Measurements from ENCODE around the gene TNNT2. TPM values are rescaled to one million over a fixed set of nuclear protein-coding genes. Genes with fewer than 3 reads are reported as not detected.
A peak's percentile ranks its signal among the peaks of the same experiment; 100 is the strongest.

The TNNT2 gene
- total RNA-seq, 1 donor from 2014 or later, result 13.2 TPM

DNA sequence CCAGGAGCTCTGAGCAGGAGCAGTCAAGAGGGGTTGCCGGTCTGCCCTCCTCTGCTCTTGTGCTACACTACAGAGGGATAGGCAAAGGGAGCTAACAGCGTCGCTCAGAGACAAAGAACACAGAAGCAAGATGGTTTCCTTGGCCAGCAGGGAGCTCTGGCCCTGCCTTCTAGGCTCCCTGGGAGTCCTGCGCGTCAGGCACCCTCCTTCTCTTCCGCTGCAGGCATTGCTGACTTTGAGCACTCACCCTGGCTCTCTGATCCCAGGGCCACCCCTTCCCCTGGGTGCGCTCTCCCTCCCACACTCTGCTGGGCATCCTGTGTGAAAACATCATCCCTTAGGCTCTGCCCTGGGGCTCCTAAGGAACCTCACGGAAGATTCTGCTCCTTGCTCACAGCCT lies 43.6 kb upstream of the TNNT2 start:
- H3K4me2 ChIP-seq, result no peak overlapping the region
- no peaks in the 10 kb centered on the region for H3K79me2 ChIP-seq (ENCODE audit: low read depth)
- no peaks in the 10 kb centered on the region for H3F3A ChIP-seq (ENCODE audit: low read depth)
- peak overlapping the region; percentile 71 for H2AFZ ChIP-seq (replicated peaks)
- peaks cover 12% of the 10 kb centered on the region for H3K4me1 ChIP-seq
- H3K27me3 ChIP-seq, result no peaks in the 10 kb centered on the region
- no peak overlapping the region for H3K27ac ChIP-seq
- TF ChIP-seq, protein P1, sequence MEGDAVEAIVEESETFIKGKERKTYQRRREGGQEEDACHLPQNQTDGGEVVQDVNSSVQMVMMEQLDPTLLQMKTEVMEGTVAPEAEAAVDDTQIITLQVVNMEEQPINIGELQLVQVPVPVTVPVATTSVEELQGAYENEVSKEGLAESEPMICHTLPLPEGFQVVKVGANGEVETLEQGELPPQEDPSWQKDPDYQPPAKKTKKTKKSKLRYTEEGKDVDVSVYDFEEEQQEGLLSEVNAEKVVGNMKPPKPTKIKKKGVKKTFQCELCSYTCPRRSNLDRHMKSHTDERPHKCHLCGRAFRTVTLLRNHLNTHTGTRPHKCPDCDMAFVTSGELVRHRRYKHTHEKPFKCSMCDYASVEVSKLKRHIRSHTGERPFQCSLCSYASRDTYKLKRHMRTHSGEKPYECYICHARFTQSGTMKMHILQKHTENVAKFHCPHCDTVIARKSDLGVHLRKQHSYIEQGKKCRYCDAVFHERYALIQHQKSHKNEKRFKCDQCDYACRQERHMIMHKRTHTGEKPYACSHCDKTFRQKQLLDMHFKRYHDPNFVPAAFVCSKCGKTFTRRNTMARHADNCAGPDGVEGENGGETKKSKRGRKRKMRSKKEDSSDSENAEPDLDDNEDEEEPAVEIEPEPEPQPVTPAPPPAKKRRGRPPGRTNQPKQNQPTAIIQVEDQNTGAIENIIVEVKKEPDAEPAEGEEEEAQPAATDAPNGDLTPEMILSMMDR (IDR thresholded peaks at IDR 0.05), result no peak
- TF ChIP-seq EZH2phosphoT487 (IDR thresholded peaks at IDR 0.05), result no peak
- no peak for TF ChIP-seq EZH2 (IDR thresholded peaks at IDR 0.05)
- Mint-ChIP-seq H3K27ac (peak overlapping the region; percentile 65), H3K4me3 (no peak overlapping the region), H3K36me3 (no peaks in the 10 kb centered on the region), H3K4me1 (peaks cover 37% of the 10 kb centered on the region), H3K9me3 (no peaks in the 10 kb centered on the region), H3K27me3 (ENCODE audit: insufficient read depth, low read depth) (peaks cover 18% of the 10 kb centered on the region)
- H3K9ac ChIP-seq, result no peak overlapping the region
- DNase-seq (ENCODE audit: low spot score), result no peak
- no peak overlapping the region for H3K4me3 ChIP-seq
- H4K20me1 ChIP-seq (ENCODE audit: low read depth), result no peaks in the 10 kb centered on the region
- H3K9me3 ChIP-seq (ENCODE audit: low read depth), result no peaks in the 10 kb centered on the region
- H3K36me3 ChIP-seq, result no peaks in the 10 kb centered on the region

DNA sequence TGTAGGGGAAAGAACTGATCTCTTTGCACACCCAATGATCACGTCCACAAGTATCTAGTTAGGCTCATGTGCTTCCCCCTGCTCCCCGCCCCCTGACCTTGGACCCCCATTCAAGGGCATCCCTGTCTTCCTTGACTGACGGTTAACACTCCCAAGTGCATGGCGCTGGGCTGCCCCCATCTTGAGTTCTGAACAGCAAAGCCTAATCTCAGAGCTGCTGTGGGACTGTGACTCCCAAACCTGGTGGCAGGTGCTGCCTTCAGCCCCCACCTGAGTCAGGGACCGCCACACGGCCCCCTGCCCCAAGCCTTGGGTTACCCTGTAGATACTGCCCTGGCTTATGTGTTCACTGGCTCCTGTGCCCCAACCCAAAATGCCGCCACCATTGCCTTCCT lies 43.1 kb upstream of the TNNT2 start:
- Histone ChIP-seq H3K36me3 (no peaks in the 10 kb centered on the region), H3K4me3 (no peak overlapping the region), H4K20me1 (ENCODE audit: low read depth) (no peaks in the 10 kb centered on the region), H3K27ac (no peak overlapping the region), H3K4me1 (peaks cover 12% of the 10 kb centered on the region), H2AFZ (replicated peaks) (peak overlapping the region; percentile 71), H3K27me3 (no peaks in the 10 kb centered on the region), H3K79me2 (ENCODE audit: low read depth) (no peaks in the 10 kb centered on the region), H3K9ac (no peak overlapping the region), H3K9me3 (ENCODE audit: low read depth) (no peaks in the 10 kb centered on the region), H3F3A (ENCODE audit: low read depth) (no peaks in the 10 kb centered on the region), H3K4me2 (no peak overlapping the region)
- H3K9me3 Mint-ChIP-seq, result no peaks in the 10 kb centered on the region
- no peaks in the 10 kb centered on the region for H3K36me3 Mint-ChIP-seq
- peaks cover 18% of the 10 kb centered on the region for H3K27me3 Mint-ChIP-seq (ENCODE audit: insufficient read depth, low read depth)
- H3K4me3 Mint-ChIP-seq, result no peak overlapping the region
- no peak for TF ChIP-seq EZH2phosphoT487 (IDR thresholded peaks at IDR 0.05)
- TF ChIP-seq EZH2 (IDR thresholded peaks at IDR 0.05), result no peak
- TF ChIP-seq, protein P1 (IDR thresholded peaks at IDR 0.05), result no peak
- no peak overlapping the region for H3K27ac Mint-ChIP-seq
- DNase-seq (ENCODE audit: low spot score), result no peak
- peaks cover 37% of the 10 kb centered on the region for H3K4me1 Mint-ChIP-seq

DNA sequence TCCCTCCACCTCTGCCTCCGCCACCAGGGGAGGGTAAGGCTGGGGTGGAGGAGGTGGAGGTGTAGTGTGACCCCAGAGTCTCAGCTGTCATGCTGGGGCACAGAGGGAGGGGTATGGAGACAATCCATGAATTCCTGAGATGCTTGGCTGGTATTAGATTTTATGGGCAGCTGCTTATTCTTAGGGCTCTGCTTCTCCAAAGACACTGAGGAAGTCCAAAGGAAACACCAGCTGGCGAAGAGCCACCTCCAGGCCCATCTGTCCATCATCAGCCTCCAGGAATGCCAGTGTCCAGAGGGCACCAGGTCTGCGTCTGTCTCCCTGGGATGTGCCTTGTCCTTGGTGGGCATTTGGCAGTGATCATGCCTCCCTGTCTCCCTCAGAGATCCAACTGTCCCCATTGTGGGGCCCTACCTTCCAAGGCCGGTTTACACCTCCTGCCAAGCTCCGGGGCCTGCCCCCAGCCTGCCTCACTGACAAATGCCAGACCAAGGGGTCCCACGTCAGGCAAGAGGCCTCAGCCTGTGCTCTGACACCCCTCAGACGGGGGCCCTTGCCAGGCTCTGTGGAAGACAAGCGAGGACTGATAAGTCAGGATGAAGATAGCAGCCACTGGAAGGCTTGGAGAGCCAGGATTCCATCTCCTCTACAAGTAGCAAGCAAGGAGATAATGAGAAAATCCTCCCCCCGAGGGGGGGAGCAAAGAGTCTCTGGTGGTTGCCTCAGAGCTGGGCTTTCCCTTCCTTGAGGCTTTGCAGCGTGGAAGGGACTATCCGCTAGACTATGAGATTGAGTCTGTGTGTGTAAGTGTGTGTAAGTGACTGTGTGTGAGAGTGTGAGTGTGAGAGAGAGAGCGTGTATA lies 42.5 kb upstream of the TNNT2 start:
- Histone ChIP-seq H3K4me3 (no peak overlapping the region), H2AFZ (replicated peaks) (no peak overlapping the region), H3K36me3 (no peaks in the 10 kb centered on the region), H3K9ac (no peak overlapping the region), H3K79me2 (ENCODE audit: low read depth) (no peaks in the 10 kb centered on the region), H4K20me1 (ENCODE audit: low read depth) (no peaks in the 10 kb centered on the region), H3K4me2 (no peak overlapping the region), H3K27ac (no peak overlapping the region), H3K4me1 (peaks cover 12% of the 10 kb centered on the region), H3K27me3 (no peaks in the 10 kb centered on the region), H3F3A (ENCODE audit: low read depth) (no peaks in the 10 kb centered on the region), H3K9me3 (ENCODE audit: low read depth) (no peaks in the 10 kb centered on the region)
- no peak for TF ChIP-seq EZH2phosphoT487 (IDR thresholded peaks at IDR 0.05)
- TF ChIP-seq EZH2 (IDR thresholded peaks at IDR 0.05), result no peak
- TF ChIP-seq, protein P1 (IDR thresholded peaks at IDR 0.05), result no peak
- no peaks in the 10 kb centered on the region for H3K36me3 Mint-ChIP-seq
- no peak overlapping the region for H3K4me3 Mint-ChIP-seq
- H3K27ac Mint-ChIP-seq, result no peak overlapping the region
- DNase-seq (ENCODE audit: low spot score), result no peak
- H3K9me3 Mint-ChIP-seq, result no peaks in the 10 kb centered on the region
- peaks cover 18% of the 10 kb centered on the region for H3K27me3 Mint-ChIP-seq (ENCODE audit: insufficient read depth, low read depth)
- peaks cover 36% of the 10 kb centered on the region for H3K4me1 Mint-ChIP-seq

Data from neural progenitor cell (in vitro differentiated cells).